Activated naive CD4-positive, alpha-beta T cell treated with anti-CD3 and anti-CD28 coated beads, Interleukin-2, amount 50 U/mL, for 16 hours (primary cell): ENCODE data around the gene CD247.

Source experiments
- DNase-seq: peaks from one replicate; pipeline ENCODE4 v3.0.0-alpha.2; 2020

The CD247 gene

GRCh38 chr1:167456524-167456923, 61.8 kb downstream of the CD247 start:
- DNase-seq, result no peak

- DNase-seq, result peak; percentile 56
Observed at GRCh38 chr1:167455786-167456446, 62.4 kb downstream of the CD247 start.

GRCh38 chr1:167454894-167455785, 63.2 kb downstream of the CD247 start:
- peak; percentile 81 for DNase-seq

- no peak for DNase-seq
Observed at GRCh38 chr1:167454304-167454893, 63.9 kb downstream of the CD247 start.

GRCh38 chr1:167453123-167453522, 65.2 kb downstream of the CD247 start:
- DNase-seq, result no peak

GRCh38 chr1:167452483-167452882, 65.8 kb downstream of the CD247 start:
- DNase-seq, result no peak

- DNase-seq, result no peak
Observed at GRCh38 chr1:167450843-167451242, 67.5 kb downstream of the CD247 start.

- peak; percentile 68 for DNase-seq
Observed at GRCh38 chr1:167447521-167448136, 70.7 kb downstream of the CD247 start.

- DNase-seq, result no peak
Observed at GRCh38 chr1:167446966-167447365, 71.4 kb downstream of the CD247 start.

- DNase-seq, result no peak
Observed at GRCh38 chr1:167443757-167444156, 74.6 kb downstream of the CD247 start.

- DNase-seq, result no peak
Observed at GRCh38 chr1:167442854-167443565, 75.3 kb downstream of the CD247 start.

GRCh38 chr1:167442142-167442848, 76.0 kb downstream of the CD247 start:
- DNase-seq, result peak; percentile 91

- DNase-seq, result no peak
Observed at GRCh38 chr1:167441222-167441621, 77.1 kb downstream of the CD247 start.

- no peak for DNase-seq
Observed at GRCh38 chr1:167440776-167441175, 77.6 kb downstream of the CD247 start.

GRCh38 chr1:167440345-167440744, 78.0 kb downstream of the CD247 start:
- no peak for DNase-seq

- DNase-seq, result peak; percentile 67
Observed at GRCh38 chr1:167439301-167439988, 78.9 kb downstream of the CD247 start.

- DNase-seq, result no peak
Observed at GRCh38 chr1:167438171-167439138, 79.9 kb downstream of the CD247 start.

- no peak for DNase-seq
Observed at GRCh38 chr1:167435484-167435883, 82.8 kb downstream of the CD247 start.

GRCh38 chr1:167434306-167434705, 84.0 kb downstream of the CD247 start:
- DNase-seq, result no peak

GRCh38 chr1:167433884-167434283, 84.4 kb downstream of the CD247 start:
- DNase-seq, result no peak
